Measurements from ENCODE around the gene EPC1.
"Not testable (repeated sequence)": the region's sequence is repeated elsewhere in the genome, so short reads cannot be mapped to it uniquely, and the experiment has no call there.

DNA sequence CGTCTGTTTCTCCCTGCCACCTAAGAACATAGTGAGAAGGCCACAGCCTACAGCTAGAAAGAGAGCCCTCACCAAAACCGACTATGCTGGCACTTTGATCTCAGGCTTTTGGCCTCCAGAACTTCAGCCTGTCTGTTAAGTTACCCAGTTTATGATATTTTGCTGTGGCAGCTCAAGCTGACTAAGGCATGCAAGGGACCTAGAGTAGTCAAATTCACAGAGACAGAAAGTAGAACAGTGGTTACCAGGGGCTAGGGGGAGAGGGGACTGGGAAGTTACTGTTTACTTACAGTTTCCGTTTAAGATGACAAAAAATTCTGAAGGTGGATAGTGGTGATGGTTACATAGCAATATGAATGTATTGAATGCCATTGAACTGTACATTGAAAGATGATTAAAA lies 96.5 kb downstream of the EPC1 start:
- TF ChIP-seq, protein P1, sequence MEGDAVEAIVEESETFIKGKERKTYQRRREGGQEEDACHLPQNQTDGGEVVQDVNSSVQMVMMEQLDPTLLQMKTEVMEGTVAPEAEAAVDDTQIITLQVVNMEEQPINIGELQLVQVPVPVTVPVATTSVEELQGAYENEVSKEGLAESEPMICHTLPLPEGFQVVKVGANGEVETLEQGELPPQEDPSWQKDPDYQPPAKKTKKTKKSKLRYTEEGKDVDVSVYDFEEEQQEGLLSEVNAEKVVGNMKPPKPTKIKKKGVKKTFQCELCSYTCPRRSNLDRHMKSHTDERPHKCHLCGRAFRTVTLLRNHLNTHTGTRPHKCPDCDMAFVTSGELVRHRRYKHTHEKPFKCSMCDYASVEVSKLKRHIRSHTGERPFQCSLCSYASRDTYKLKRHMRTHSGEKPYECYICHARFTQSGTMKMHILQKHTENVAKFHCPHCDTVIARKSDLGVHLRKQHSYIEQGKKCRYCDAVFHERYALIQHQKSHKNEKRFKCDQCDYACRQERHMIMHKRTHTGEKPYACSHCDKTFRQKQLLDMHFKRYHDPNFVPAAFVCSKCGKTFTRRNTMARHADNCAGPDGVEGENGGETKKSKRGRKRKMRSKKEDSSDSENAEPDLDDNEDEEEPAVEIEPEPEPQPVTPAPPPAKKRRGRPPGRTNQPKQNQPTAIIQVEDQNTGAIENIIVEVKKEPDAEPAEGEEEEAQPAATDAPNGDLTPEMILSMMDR (conservative IDR thresholded peaks at IDR 0.05 in 1 of 2, IDR thresholded peaks at IDR 0.05 in 1 of 2; ENCODE audit: low read depth in 1 of 2, low read length in 2 of 2): not testable (repeated sequence)
- TF ChIP-seq EZH2 (IDR thresholded peaks at IDR 0.05; ENCODE audit: low read length, missing control alignments): not testable (repeated sequence)
